Measurements from ENCODE around the gene C20orf204.

The C20orf204 gene

DNA sequence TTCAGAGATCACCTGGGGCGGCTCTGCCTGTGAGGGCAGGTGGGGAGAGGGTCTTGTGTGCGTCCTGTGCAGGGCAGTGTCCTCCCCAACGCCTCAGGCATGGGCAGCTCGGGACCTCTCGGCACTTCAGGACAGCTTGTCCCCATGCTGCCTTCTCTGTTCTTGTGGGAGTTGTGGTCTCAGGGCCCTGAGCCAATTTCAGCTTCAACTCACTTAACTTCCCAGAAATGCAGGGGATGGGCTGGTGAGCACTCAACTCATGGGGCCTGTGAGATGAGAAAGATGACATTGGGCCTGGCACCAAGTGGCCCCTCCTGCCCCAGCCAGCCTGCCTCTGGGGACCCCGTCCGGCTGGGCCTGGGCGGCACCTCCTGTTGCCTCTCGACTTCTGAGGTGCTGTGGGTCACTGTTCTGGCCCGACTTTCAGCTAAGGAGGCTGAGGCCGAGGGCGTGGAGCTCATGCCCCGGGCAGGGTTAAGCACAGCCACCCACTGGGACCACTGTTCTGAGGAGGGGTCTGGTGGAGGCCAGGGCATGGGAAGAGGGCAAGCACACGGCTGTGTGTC is 36.6 kb downstream of the C20orf204 start:
- no peak for DNase-seq

DNA sequence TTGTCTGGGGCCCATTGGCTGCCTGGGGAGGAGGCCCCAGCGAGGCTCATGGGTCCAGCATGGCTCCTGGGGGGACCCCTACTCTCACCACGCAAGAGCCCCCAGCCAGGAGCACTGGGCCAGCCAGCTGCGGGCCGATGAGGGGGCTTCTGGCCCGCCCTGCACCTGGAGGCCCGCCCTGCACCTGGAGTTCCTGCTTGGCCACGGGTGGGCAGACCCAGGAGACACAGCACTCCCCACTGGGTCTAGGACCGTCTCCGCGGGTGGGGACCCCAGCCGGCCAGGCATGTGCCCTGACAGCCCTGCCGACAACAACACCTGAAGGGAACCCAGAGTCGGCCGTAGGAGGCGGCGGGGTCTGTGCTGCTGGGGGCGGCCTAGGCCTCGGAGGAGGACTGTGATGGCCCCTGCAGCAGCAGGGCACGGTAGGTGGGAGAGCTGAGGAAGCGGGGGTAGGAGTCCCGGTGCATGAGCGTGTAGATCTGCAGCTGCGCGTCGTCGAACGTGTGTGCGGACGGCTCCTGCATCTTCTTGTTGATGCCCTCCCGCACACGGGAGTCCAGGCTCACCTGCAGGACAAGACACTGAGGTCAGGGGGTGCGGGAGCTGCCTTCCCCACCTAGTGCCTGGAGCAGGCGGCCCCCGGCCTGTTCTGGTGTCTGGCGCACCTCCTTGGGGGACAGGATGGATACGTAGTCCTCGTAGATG is 37.6 kb downstream of the C20orf204 start:
- no peak for DNase-seq

DNA sequence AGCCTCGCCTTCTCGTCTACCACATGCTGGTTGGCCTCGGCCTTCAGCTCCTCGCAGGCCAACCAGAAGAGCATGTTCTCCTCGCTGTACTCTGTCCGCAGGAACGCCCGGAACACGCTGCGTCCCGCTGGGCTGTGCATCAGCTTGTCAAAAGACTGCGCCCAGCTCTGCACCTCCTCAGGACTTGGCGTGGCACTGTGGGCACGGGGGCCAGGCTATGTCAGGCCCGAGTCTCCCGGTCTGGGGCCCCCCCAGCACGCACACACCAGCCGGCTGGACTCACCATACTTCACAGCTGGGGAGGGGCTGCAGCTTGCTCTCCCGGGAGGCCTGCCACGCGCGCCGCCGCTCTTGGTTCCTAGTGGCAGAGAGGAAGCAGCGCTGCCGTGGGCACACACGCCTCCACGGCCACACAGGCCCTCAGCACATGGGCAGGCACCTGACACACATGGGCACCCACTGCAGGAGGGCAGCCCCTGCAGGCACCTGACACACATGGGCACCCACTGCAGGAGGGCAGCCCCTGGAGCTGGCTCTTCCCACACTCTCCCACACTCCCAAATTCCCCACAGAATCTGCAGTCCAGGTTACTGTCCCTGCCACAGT is 38.3 kb downstream of the C20orf204 start:
- no peak for DNase-seq

GRCh38 chr20:64074963-64075362 is 39.0 kb downstream of the C20orf204 start:
- no peak for DNase-seq

DNA sequence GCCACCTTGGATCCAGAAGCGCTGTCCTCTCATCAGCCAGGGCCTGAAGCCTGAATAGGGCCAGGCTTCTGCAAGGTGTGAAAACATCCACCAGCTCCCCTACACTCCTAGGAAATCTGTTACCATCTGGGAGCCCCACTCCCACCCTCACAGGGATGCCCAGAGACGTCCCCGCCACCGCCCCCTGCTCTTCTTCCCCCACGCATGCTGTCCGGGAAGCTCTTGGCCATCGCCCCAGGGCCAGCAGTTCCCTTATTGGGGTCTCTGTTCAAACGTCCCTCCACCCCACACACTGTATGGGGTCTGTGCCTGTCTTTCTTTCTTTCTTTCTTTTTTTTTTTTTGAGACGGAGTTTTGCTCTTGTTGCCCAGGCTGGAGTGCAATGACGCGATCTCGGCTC is 39.6 kb downstream of the C20orf204 start:
- no peak for DNase-seq

DNA sequence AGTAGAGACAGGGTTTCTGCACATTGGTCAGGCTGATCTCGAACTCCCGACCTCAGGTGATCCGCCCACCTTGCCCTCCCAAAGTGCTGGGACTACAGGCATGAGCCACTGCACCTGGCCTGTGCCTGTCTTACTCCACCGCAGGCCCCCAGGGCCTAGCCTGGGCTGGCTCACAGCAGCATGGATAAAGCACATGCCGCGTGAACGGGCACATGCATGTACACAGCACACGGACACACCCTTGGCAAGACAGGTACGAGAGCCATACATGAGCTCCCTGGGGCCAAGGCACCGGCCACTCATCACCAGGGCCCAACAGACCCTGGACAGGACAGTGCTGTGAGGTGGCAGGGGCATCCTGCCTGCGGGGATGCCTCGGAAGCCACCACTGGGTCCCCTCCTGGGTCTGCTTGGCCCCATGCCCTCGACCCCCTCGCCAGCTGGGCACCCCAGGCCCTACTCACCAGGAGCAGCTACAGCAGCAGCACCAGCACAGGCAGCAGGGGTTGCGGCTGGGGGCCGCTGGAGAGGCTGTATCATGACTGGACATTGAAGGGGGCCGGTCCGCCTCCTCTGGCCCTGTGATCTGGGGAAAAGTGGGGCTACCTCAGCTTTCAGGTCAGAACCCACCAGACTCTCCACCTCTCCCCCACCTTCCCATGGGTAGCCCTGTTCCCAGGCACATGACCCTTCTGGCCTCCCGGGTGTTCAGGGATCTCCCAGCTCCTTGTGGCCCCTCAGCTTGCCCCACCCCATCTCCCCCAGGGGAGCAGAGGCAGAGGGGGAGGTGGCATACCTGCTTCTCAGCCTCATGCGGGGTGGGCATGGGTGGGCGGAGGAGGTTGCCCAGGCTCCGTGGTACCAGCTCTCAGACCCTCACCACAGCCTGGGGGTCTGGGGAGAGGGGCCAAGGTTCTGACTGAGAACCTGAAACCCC is 40.3 kb downstream of the C20orf204 start:
- no peak for DNase-seq

DNA sequence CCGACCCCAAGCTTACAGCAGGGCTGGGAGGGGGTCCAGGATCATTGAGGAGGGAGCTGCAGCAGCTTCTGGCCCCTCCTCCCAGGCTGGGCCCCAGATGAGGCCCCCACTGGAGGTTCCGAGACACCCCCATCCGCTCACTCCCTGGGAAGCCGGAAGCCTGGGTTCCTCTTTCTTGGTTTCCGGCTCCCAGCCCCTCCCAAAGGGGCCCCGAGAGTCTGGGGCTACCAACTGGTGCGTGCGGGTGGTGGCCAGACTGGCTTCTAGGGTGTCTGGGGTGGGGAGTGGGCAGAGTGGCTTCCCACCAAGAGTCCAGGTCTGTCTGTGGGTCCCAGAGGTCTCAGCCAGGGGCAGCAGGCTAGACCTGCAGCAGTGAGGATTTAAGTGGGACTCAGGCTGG is 41.1 kb downstream of the C20orf204 start:
- peak; percentile 54 to 66 for DNase-seq

DNA sequence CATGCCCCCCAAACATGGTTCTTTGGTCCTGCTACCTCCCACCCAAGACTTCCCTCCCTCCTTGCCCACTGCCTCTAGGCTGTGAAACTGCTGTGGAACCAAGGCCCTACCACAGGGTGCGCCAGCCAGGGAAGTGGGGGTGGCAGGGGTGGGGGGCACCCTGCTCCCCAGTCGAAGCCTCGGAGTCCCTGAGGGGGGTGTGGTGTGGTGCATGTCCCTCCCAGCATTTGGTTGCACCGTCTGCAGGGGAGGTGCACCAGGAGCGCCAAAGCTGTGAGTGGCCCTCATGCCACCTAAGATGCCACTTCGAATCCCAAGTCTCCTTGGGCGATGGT is 41.5 kb downstream of the C20orf204 start:
- DNase-seq = no peak

GRCh38 chr20:64077876-64078551 is 42.0 kb downstream of the C20orf204 start:
- DNase-seq = peak; percentile 56 to 65

GRCh38 chr20:64078934-64079272 is 42.9 kb downstream of the C20orf204 start:
- no peak for DNase-seq

DNA sequence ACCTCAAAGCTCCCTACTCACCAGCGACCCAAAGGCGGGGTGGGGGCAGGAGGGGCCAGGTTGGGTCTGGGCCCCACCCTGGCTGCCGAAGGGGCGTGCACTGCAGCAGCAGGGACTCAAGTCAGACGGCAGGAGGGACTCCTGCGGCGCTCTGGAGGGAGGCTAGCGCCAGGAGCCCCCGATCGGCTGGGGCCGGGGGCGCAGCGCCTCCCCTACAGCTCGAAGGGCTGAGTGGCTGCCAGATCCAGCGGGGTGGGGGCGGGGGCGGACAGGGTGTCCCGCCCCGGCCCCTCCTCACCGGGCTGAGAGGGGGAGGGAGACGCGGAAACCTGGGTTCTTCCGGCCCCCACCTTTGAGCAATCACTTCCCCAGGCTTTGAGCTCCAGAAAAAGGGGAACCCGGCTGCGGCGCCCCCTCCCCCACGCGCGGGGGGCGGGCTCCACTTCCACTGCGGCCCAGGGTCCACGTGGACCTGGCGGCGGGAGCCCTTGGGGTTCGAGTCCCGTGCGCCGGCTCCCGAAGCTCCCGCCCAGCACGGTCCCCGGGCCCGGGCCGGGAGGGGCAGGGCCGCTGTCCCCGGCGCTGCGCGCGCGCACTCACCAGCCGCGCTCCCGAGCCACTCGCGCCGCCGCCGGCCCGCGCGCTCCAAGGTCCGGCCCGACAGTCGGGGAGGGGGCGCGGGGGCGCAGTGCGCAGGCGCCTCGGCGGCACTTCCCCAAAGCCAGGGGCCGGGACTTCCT is 43.5 kb downstream of the C20orf204 start, which contains the start of gene RGS19:
Gene RGS19 (minus strand): TSS at position 246 of the 740 bp plus-strand sequence. CDS start 2,632 bp downstream, outside the sequence.
- DNase-seq = peak; percentile 71 to 77

DNA sequence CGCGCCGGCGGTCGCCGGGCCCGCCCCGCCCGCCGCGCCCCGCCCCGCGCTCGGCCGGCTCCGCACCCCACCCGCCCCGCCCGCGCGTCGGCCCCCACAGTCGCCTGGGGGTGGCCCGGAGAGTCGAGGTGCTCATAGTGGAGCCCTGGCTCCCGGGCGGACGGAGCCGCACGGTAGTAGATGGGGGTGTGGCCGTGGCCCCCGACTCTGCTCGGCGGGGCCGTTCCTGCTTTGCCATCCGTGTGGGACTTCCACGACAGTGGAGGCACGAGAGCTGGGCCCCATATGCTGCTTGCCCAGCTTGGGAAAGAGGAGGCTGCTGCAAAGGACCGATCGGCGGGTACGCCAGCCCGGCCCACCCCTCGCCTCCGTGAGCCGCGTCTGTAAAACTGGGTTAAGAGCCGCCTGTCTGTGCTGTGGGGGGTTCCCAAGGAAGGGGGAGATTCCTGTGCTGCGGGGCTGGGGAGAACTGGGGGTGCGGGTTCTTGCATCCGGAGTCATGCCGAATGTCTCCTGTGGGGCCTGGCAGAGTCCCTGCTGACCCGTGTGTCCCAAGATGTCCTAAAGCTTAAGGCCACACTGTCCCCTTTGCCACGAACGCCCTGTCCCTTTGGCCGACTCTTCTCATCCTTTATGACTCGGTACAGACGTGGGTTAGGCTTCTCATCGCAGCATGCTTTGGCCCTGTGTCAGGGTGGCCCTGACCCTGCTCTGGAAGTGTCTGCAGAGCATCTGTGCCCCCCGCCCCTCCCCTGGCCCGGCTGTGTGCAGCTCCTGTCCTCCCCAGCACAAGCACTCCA is 44.2 kb downstream of the C20orf204 start, which contains the start of gene OPRL1:
Gene OPRL1 (plus strand): TSS at position 70 of the 800 bp plus-strand sequence. CDS start 12,639 bp downstream, outside the sequence.
- no peak for DNase-seq

GRCh38 chr20:64080813-64081623 is 45.0 kb downstream of the C20orf204 start:
- DNase-seq = no peak

DNA sequence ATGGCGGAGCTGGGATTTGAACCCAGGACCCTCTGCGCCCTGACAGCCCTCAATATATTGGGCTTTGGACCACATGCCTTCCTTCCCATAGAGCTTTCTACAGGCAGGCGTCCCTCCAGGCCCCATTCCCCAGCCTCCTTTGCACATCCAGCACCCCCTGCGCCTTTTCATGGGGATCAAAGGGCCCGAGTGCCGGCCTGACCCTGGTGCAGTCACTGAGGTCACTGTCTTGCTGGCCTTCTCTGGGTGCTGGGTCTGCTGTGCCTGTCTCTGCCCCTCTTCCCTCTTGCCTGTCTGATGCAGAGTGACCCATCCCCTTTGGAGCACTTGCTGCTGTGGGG is 45.6 kb downstream of the C20orf204 start:
- DNase-seq = no peak

GRCh38 chr20:64082126-64082731 is 46.2 kb downstream of the C20orf204 start:
- no peak for DNase-seq

GRCh38 chr20:64082820-64083377 is 46.9 kb downstream of the C20orf204 start:
- DNase-seq = no peak

- peak; percentile 77 to 82 for DNase-seq
These were observed 47.4 kb downstream of the C20orf204 start for GRCh38 chr20:64083378-64083803.

GRCh38 chr20:64083804-64084684 is 48.1 kb downstream of the C20orf204 start, which contains the start of gene LKAAEAR1:
TSS of gene LKAAEAR1 (minus strand) at chr20:64084398. CDS start at chr20:64084219, 179 bp downstream.
- no peak for DNase-seq

All from activated CD4-positive, alpha-beta T cell treated with anti-CD3 and anti-CD28 coated beads, Interleukin-2, amount 50 U/mL, for 48 hours (primary cell).